Endothelial cell of umbilical vein (primary cell): Measurements from ENCODE around the gene USP40. TPM values are rescaled to one million over a fixed set of nuclear protein-coding genes. Genes with fewer than 3 reads are reported as not detected.

ENCODE experiments used
- BruUV-seq: library from RNA; stranded (reverse); fragments of 400-500 nt; replicated peaks from 2 replicates; lab custom pipeline; 2021; lab: Mats Ljungman, UMichigan
- CTCF ChIA-PET: fragments of 300-600, 350-600 bp; sonication (Branson Sonifier 250); formaldehyde crosslinking; loops from one replicate; lab custom pipeline; 2021; ENCODE audit warnings: antibody characterized with exemption, inconsistent platforms; lab: Charles Lee
- POLR2A ChIA-PET: fragments of 300-600, 350-600 bp; sonication (Branson Sonifier 250); formaldehyde crosslinking; loops from one replicate; lab custom pipeline; 2021; ENCODE audit warnings: antibody characterized with exemption, inconsistent platforms; lab: Charles Lee
- DNase-seq: peaks from one replicate; pipeline ENCODE4 v3.0.0-alpha.2; 2011; ENCODE audit warnings: low read depth, low spot score
- FAIRE-seq: peaks from 2 replicates; lab custom pipeline; 2011; peaks lifted over from hg19 to GRCh38; lab: Jason Lieb, UNC
- H2AFZ ChIP-seq: 2 replicates; pipeline ENCODE4 v1.6.0; 2012; ENCODE audit warnings: low read depth, low read length, control low read depth, inconsistent platforms
- H3K27ac ChIP-seq: 2 replicates; pipeline ENCODE4 v1.5.1; 2011; ENCODE audit warnings: low read depth, mild to moderate bottlenecking, control low read depth, low read length, moderate library complexity; ENCODE audit not compliant: insufficient read depth
- H3K27me3 ChIP-seq, 2 experiments: 2 replicates each; pipeline versions ENCODE4 v1.6.0 to v1.6.1; 2011; ENCODE audit warnings: low read length in 2 of 2, mixed read lengths in 1 of 2; ENCODE audit not compliant: control insufficient read depth in 2 of 2, insufficient read depth in 2 of 2
- H3K36me3 ChIP-seq, 2 experiments: 2 replicates in 1 of 2; 3 replicates in 1 of 2; pipeline ENCODE4 v1.5.1; 2011; ENCODE audit warnings: low read length in 2 of 2, mild to moderate bottlenecking in 1 of 2, moderate library complexity in 1 of 2; ENCODE audit not compliant: control insufficient read depth in 2 of 2, insufficient read depth in 2 of 2; ENCODE audit errors: extremely low read depth in 1 of 2
- H3K4me1 ChIP-seq: 3 replicates; pipeline ENCODE4 v1.5.1; 2011; ENCODE audit warnings: mild to moderate bottlenecking, low read length; ENCODE audit not compliant: control insufficient read depth, insufficient read depth; ENCODE audit errors: extremely low read depth
- H3K4me2 ChIP-seq: 2 replicates; pipeline ENCODE4 v1.6.1; 2011; ENCODE audit warnings: low read length, control low read depth, mixed read lengths; ENCODE audit not compliant: insufficient read depth
- H3K4me3 ChIP-seq, 3 experiments: fragments of 200-600 bp in 1 of 3; sonication (generic), shearing (Covaris generic) in 1 of 3; replicated peaks in 1 of 3; 2 replicates each; pipeline ENCODE4 v1.5.1; 2011 to 2016; ENCODE audit warnings: control low read depth in 3 of 3, low read length in 3 of 3, mild to moderate bottlenecking in 2 of 3, inconsistent platforms in 1 of 3, low read depth in 1 of 3, moderate library complexity in 1 of 3; ENCODE audit not compliant: insufficient read depth in 1 of 3
- H3K79me2 ChIP-seq: 2 replicates; pipeline ENCODE4 v1.6.0; 2012; ENCODE audit warnings: low read length, inconsistent platforms; ENCODE audit not compliant: control insufficient read depth, insufficient read depth
- H3K9ac ChIP-seq: replicated peaks from 2 replicates; pipeline ENCODE3; 2011; ENCODE audit warnings: low read length, control low read depth; ENCODE audit not compliant: insufficient read depth; ENCODE audit errors: extremely low read depth
- H3K9me1 ChIP-seq: replicated peaks from 3 replicates; pipeline ENCODE4 v1.6.0; 2011; ENCODE audit warnings: mild to moderate bottlenecking, low read length; ENCODE audit not compliant: control insufficient read depth, insufficient read depth; ENCODE audit errors: extremely low read depth
- H3K9me3 ChIP-seq: replicated peaks from 2 replicates; pipeline ENCODE4 v1.5.1; 2012; ENCODE audit warnings: low read length, inconsistent platforms; ENCODE audit not compliant: control insufficient read depth, insufficient read depth
- H4K20me1 ChIP-seq: replicated peaks from 2 replicates; pipeline ENCODE3; 2011; ENCODE audit warnings: mild to moderate bottlenecking, low read length; ENCODE audit not compliant: control insufficient read depth, insufficient read depth; ENCODE audit errors: extremely low read depth
- EZH2 ChIP-seq: IDR thresholded peaks from 2 replicates; pipeline ENCODE4 v1.6.1; 2012; ENCODE audit warnings: borderline replicate concordance, low read depth, mild to moderate bottlenecking, moderate library complexity, low read length, inconsistent platforms; ENCODE audit not compliant: severe bottlenecking
- FOS ChIP-seq: IDR thresholded peaks from 2 replicates; pipeline ENCODE4 v1.6.1; 2011; ENCODE audit warnings: mild to moderate bottlenecking, low read length, moderate library complexity, borderline replicate concordance; ENCODE audit not compliant: insufficient read depth
- GATA2 ChIP-seq: IDR thresholded peaks from 2 replicates; pipeline ENCODE4 v1.7.0; 2011; ENCODE audit warnings: low read depth, mild to moderate bottlenecking, moderate library complexity, mixed read lengths, low read length; ENCODE audit not compliant: insufficient read length, insufficient read depth
- JUN ChIP-seq: IDR thresholded peaks from 2 replicates; pipeline ENCODE4 v1.6.1; 2011; ENCODE audit warnings: borderline replicate concordance, low read depth; ENCODE audit not compliant: insufficient read length, insufficient read depth
- POLR2A ChIP-seq: IDR thresholded peaks from 2 replicates; pipeline ENCODE4 v1.6.1; 2012; ENCODE audit warnings: low read depth, mild to moderate bottlenecking, control low read depth, low read length
- POLR2AphosphoS5 ChIP-seq: IDR thresholded peaks from 2 replicates; pipeline ENCODE4 v1.6.1; 2012; ENCODE audit warnings: low read depth, mild to moderate bottlenecking, control low read depth, low read length, moderate library complexity; ENCODE audit not compliant: insufficient read depth
- dilution Hi-C: fragments of 300-500 bp; cut with MboI; formaldehyde crosslinking; loops from one replicate; pipeline ENCODE4 v1.15.0; 2019; ENCODE audit warnings: low sequenced_read_pairs; ENCODE audit not compliant: extremely low pct_ligation_motif_present
- intact Hi-C: fragments of 100-400 bp; cut with micrococcal nuclease; formaldehyde crosslinking; loops from one replicate; pipeline ENCODE4 v1.10.0; 2022
- polyA plus RNA-seq, 4 experiments: library from polyadenylated mRNA; depleted of rRNA in 3 of 4; stranded (reverse) in 3 of 4; unstranded in 1 of 4; fragments of >200 nt; gene quantifications; 2 replicates each; pipeline versions ENCODE4 v1.2.1 to v1.2.3, GENCODE V29; 2011 to 2012; ENCODE audit warnings: missing spikeins in 1 of 4
- total RNA-seq: library from RNA; stranded (reverse); gene quantifications from 2 replicates; pipeline ENCODE4 v1.2.3, GENCODE V29; 2021
- TF ChIP-seq, protein P1 (sequence below), 2 donors: IDR thresholded peaks; 1 replicate in 1 of 2; 2 replicates in 1 of 2; pipeline ENCODE4 v1.5.1; 2011; ENCODE audit warnings: low read length in 2 of 2, mild to moderate bottlenecking in 2 of 2, moderate library complexity in 2 of 2, control low read depth in 1 of 2, inconsistent platforms in 1 of 2, low read depth in 1 of 2; ENCODE audit not compliant: insufficient read depth in 1 of 2; ENCODE audit errors: extremely low read depth in 1 of 2

Gene USP40
- total and polyA plus RNA-seq, 2 donors (not counting 3 experiments of a cell fraction or from before 2014, with no cell fraction given): 32.2 to 32.5 TPM

DNA sequence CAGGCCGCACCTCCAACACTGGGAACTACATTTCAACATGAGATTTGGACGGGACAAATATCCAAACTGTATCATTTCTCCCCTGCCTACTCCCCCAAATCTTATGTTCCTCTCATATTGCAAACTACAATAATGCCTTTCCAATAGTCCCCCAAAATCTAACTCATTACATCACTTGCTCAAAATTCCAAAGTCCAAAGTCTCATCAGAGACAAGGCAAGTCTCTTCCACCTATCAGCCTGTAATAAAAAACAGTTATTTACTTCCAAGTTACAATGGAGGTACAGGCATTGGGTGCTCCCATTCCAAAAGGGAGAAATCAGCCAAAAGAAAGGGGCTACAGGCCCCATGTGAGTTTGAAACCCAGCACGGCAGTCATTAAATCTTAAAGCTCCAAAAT lies 38.2 kb upstream of the USP40 start:
- Histone ChIP-seq H3K4me2 (no peak overlapping the region), H3K27me3 (peaks cover 0 to 3% of the 10 kb centered on the region in 2 experiments), H2AFZ (no peak overlapping the region), H3K27ac (no peak overlapping the region), H3K9ac (no peak overlapping the region), H3K79me2 (no peaks in the 10 kb centered on the region), H3K4me3 (no peak overlapping the region), H3K9me1 (no peaks in the 10 kb centered on the region), H4K20me1 (no peaks in the 10 kb centered on the region), H3K9me3 (no peaks in the 10 kb centered on the region), H3K4me1 (no peaks in the 10 kb centered on the region), H3K36me3 (no peaks in the 10 kb centered on the region)
- dilution Hi-C loops (no loop called here), intact Hi-C loops (no loop called here)
- ChIA-PET POLR2A (no interaction called here), CTCF (no interaction called here)
- no peak for FAIRE-seq
- TF ChIP-seq POLR2A (no peak), POLR2AphosphoS5 (no peak), FOS (no peak), GATA2 (no peak), EZH2 (no peak), JUN (no peak)
- TF ChIP-seq, protein P1, sequence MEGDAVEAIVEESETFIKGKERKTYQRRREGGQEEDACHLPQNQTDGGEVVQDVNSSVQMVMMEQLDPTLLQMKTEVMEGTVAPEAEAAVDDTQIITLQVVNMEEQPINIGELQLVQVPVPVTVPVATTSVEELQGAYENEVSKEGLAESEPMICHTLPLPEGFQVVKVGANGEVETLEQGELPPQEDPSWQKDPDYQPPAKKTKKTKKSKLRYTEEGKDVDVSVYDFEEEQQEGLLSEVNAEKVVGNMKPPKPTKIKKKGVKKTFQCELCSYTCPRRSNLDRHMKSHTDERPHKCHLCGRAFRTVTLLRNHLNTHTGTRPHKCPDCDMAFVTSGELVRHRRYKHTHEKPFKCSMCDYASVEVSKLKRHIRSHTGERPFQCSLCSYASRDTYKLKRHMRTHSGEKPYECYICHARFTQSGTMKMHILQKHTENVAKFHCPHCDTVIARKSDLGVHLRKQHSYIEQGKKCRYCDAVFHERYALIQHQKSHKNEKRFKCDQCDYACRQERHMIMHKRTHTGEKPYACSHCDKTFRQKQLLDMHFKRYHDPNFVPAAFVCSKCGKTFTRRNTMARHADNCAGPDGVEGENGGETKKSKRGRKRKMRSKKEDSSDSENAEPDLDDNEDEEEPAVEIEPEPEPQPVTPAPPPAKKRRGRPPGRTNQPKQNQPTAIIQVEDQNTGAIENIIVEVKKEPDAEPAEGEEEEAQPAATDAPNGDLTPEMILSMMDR (IDR thresholded peaks at IDR 0.05; ENCODE audit: extremely low read depth in 1 of 2, insufficient read depth in 1 of 2, low read depth in 1 of 2, low read length in 2 of 2): no peak
- no TSS peak for BruUV-seq
- no peak for DNase-seq
